BJ (cell line): ENCODE results near the gene USHBP1. TPM values are rescaled to one million over a fixed set of nuclear protein-coding genes. Genes with fewer than 3 reads are reported as not detected.

Experiments
- CTCF ChIA-PET: fragments of 350-600 bp; formaldehyde crosslinking; extraction: SDS; loops from one replicate; lab custom pipeline; 2021; ENCODE audit warnings: antibody characterized with exemption, inconsistent platforms; lab: Yijun Ruan, JAX
- POLR2A ChIA-PET: fragments of 300-600 bp; sonication (Branson Sonifier 250); formaldehyde crosslinking; extraction: SDS; loops from one replicate; lab custom pipeline; 2021; ENCODE audit warnings: antibody characterized with exemption; lab: Charles Lee
- DNase-seq: peaks from one replicate; pipeline ENCODE4 v3.0.0-alpha.2; 2011; ENCODE audit warnings: low read depth
- H3K27me3 ChIP-seq: 2 replicates; pipeline ENCODE4 v1.6.0; 2011; ENCODE audit warnings: low read length; ENCODE audit not compliant: control insufficient read depth, insufficient read depth
- H3K36me3 ChIP-seq: 2 replicates; pipeline ENCODE4 v1.5.1; 2011; ENCODE audit warnings: low read length; ENCODE audit not compliant: control insufficient read depth, insufficient read depth
- H3K4me3 ChIP-seq: 2 replicates; pipeline ENCODE4 v1.5.1; 2011; ENCODE audit warnings: low read depth, mild to moderate bottlenecking, control low read depth, low read length
- CTCF ChIP-seq: IDR thresholded peaks from 2 replicates; pipeline ENCODE4 v1.5.1; 2011; ENCODE audit warnings: low read depth, mild to moderate bottlenecking, control low read depth, inconsistent platforms, low read length, moderate library complexity; ENCODE audit not compliant: insufficient read depth
- polyA plus RNA-seq: library from polyadenylated mRNA; depleted of rRNA; stranded (reverse); fragments of >200 nt; gene quantifications from 2 replicates; pipeline ENCODE4 v1.2.3, GENCODE V29; 2011

The USHBP1 gene
- polyA plus RNA-seq, 1 experiment: not detected

GRCh38 chr19:17211547-17212446 is 52.7 kb downstream of the USHBP1 start:
- Histone ChIP-seq H3K36me3 (peaks cover 31% of the 10 kb centered on the region), H3K27me3 (no peaks in the 10 kb centered on the region), H3K4me3 (no peak overlapping the region)
- DNase-seq: no peak
- TF ChIP-seq CTCF: no peak
- POLR2A ChIA-PET: interaction anchor here (0.6 kb wide), 1 partner anchor 15 kb away, joined by 5 read pairs; no protein-coding TSS in a partner anchor
- CTCF ChIA-PET: no interaction called here

GRCh38 chr19:17210296-17210695 is 54.2 kb downstream of the USHBP1 start:
- Histone ChIP-seq H3K36me3 (peaks cover 43% of the 10 kb centered on the region), H3K4me3 (no peak overlapping the region), H3K27me3 (no peaks in the 10 kb centered on the region)
- no peak for TF ChIP-seq CTCF
- no peak for DNase-seq
- POLR2A ChIA-PET: no interaction called here
- CTCF ChIA-PET: interaction anchor here (1.4 kb wide), 1 partner anchor 16 kb away, joined by 3 read pairs; the partner anchor contains the start of gene OCEL1

- CTCF ChIA-PET: interaction anchor here (0.8 to 1.9 kb wide), 4 partner anchors 9 to 74 kb away, joined by 3 to 9 read pairs (median 3); partner anchors contain the start of gene OCEL1
- Histone ChIP-seq H3K36me3 (peaks cover 47% of the 10 kb centered on the region), H3K4me3 (no peak overlapping the region), H3K27me3 (no peaks in the 10 kb centered on the region)
- no peak for DNase-seq
- POLR2A ChIA-PET: no interaction called here
- no peak for TF ChIP-seq CTCF
These were observed 55.2 kb downstream of the USHBP1 start for GRCh38 chr19:17209126-17210036.

- ChIA-PET CTCF (interaction anchor here (1.0 to 3.3 kb wide), 4 partner anchors 8 to 98 kb away, joined by 3 to 24 read pairs (median 6); partner anchors contain the start of genes ANKLE1 and USE1), POLR2A (no interaction called here)
- H3K36me3 ChIP-seq: peaks cover 59% of the 10 kb centered on the region
- no peaks in the 10 kb centered on the region for H3K27me3 ChIP-seq
- no peak for TF ChIP-seq CTCF
- no peak for DNase-seq
- H3K4me3 ChIP-seq: no peak overlapping the region
These were observed 57.6 kb downstream of the USHBP1 start for GRCh38 chr19:17206736-17207581.
